Brain pericyte (primary cell): ENCODE measurements around the gene TMEM187.

Source experiments
- DNase-seq: peaks from one replicate; pipeline ENCODE4 v3.0.0-alpha.2; 2012; ENCODE audit warnings: low read depth, low spot score

The TMEM187 gene

GRCh38 chrX:153954558-153955227 lies 17.9 kb upstream of the TMEM187 start:
- no peak for DNase-seq

- DNase-seq, result no peak
Observed at GRCh38 chrX:153955228-153955732, 17.3 kb upstream of the TMEM187 start.

GRCh38 chrX:153956044-153956907 lies 16.3 kb upstream of the TMEM187 start:
- no peak for DNase-seq

- DNase-seq, result no peak
Observed at GRCh38 chrX:153957224-153957623, 15.3 kb upstream of the TMEM187 start.

- DNase-seq, result no peak
Observed at GRCh38 chrX:153958605-153959004, 13.9 kb upstream of the TMEM187 start.

GRCh38 chrX:153959649-153960048 lies 12.9 kb upstream of the TMEM187 start:
- no peak for DNase-seq

GRCh38 chrX:153960077-153960476 lies 12.5 kb upstream of the TMEM187 start:
- no peak for DNase-seq

GRCh38 chrX:153960786-153961185 lies 11.8 kb upstream of the TMEM187 start:
- DNase-seq, result no peak

- no peak for DNase-seq
Observed at GRCh38 chrX:153961292-153961691, 11.3 kb upstream of the TMEM187 start.

- DNase-seq, result no peak
Observed at GRCh38 chrX:153963546-153963945, 9.0 kb upstream of the TMEM187 start.

- DNase-seq, result no peak
Observed at GRCh38 chrX:153964105-153964504, 8.4 kb upstream of the TMEM187 start.

- no peak for DNase-seq
Observed at GRCh38 chrX:153965406-153965805, 7.1 kb upstream of the TMEM187 start.

GRCh38 chrX:153966283-153966688 lies 6.3 kb upstream of the TMEM187 start:
- DNase-seq, result no peak

GRCh38 chrX:153966841-153967535 lies 5.6 kb upstream of the TMEM187 start:
- no peak for DNase-seq

- DNase-seq, result no peak
Observed at GRCh38 chrX:153967536-153968224, 4.9 kb upstream of the TMEM187 start.

GRCh38 chrX:153968255-153968654 lies 4.3 kb upstream of the TMEM187 start:
- DNase-seq, result no peak

- no peak for DNase-seq
Observed at GRCh38 chrX:153968754-153969124, 3.8 kb upstream of the TMEM187 start.

- DNase-seq, result no peak
Observed at GRCh38 chrX:153969125-153969903, 3.2 kb upstream of the TMEM187 start.

GRCh38 chrX:153969904-153970356 lies 2.6 kb upstream of the TMEM187 start:
- no peak for DNase-seq

GRCh38 chrX:153970357-153971123 lies 2.0 kb upstream of the TMEM187 start:
- no peak for DNase-seq
